ENCODE measurements around the gene RALGPS2. TPM values are rescaled to one million over a fixed set of nuclear protein-coding genes. Genes with fewer than 3 reads are reported as not detected.

RALGPS2 gene
- total and polyA plus RNA-seq, 2 of the 8 experiments (the other 6 are each of a cell fraction or from before 2014, with no cell fraction given), result 6.7 to 38.0 TPM

DNA sequence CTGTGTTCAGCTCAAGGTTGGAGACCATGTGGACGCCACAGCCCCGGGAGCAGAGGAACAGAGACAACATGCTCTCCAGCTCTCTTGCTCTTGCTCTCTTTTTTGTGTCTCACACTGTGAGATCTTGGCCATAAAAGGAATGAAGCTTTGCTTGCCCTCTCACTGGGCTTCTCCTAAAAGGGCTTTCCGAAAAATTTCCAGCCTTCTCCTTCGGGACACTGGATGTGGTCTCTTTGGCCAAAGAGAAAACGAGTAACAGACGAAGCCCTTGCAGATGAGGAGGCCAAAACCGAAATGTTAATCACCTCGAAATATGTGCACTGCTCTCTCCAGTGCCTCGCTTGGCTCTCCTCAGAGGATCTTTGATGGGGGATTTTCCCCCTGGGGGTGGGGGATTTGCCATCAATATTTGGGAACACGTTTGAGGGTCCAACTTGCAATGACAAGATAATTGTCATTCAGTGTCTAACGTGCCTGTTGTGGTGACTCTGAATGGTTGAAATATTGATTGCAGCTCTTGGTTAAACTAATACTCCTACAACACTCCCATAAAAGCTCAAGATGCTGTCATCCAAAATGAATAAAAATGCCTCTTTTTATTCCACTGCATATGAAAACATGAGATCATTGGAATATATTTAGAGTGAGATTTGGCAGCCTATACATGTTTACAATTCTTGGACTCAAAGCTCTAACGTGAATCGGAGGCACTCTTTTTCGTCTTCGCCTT lies 214.5 kb downstream of the RALGPS2 start (continued):
- TF ChIP-seq, protein P1, sequence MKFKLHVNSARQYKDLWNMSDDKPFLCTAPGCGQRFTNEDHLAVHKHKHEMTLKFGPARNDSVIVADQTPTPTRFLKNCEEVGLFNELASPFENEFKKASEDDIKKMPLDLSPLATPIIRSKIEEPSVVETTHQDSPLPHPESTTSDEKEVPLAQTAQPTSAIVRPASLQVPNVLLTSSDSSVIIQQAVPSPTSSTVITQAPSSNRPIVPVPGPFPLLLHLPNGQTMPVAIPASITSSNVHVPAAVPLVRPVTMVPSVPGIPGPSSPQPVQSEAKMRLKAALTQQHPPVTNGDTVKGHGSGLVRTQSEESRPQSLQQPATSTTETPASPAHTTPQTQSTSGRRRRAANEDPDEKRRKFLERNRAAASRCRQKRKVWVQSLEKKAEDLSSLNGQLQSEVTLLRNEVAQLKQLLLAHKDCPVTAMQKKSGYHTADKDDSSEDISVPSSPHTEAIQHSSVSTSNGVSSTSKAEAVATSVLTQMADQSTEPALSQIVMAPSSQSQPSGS (IDR thresholded peaks at IDR 0.05; ENCODE audit: low read length), result no peak
- TF ChIP-seq TAF7 (optimal IDR thresholded peaks at IDR 0.05; ENCODE audit: borderline replicate concordance, low read depth, low read length), result no peak
- no peak for TF ChIP-seq CBX8 (IDR thresholded peaks at IDR 0.05; ENCODE audit: borderline replicate concordance, low read depth, low read length)
- no peak for TF ChIP-seq RBBP5 (IDR thresholded peaks at IDR 0.05; ENCODE audit: borderline replicate concordance, low read depth, low read length)
- TF ChIP-seq POLR2AphosphoS5 (IDR thresholded peaks at IDR 0.05; ENCODE audit: low read depth, low read length), result no peak
- TF ChIP-seq HDAC6 (IDR thresholded peaks at IDR 0.05; ENCODE audit: low read depth, low read length), result no peak
- TF ChIP-seq RNF2 (IDR thresholded peaks at IDR 0.05; ENCODE audit: borderline replicate concordance, low read depth, low read length, missing control alignments, poor library complexity, severe bottlenecking), result no peak
- TF ChIP-seq, protein P2, sequence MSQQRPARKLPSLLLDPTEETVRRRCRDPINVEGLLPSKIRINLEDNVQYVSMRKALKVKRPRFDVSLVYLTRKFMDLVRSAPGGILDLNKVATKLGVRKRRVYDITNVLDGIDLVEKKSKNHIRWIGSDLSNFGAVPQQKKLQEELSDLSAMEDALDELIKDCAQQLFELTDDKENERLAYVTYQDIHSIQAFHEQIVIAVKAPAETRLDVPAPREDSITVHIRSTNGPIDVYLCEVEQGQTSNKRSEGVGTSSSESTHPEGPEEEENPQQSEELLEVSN (IDR thresholded peaks at IDR 0.05), result no peak
- no peak for TF ChIP-seq SAP30 (IDR thresholded peaks at IDR 0.05; ENCODE audit: insufficient read depth, insufficient replicate concordance, low read length)
- no peak for TF ChIP-seq JUN (IDR thresholded peaks at IDR 0.05; ENCODE audit: low read depth, low read length)
- TF ChIP-seq CHD1 (IDR thresholded peaks at IDR 0.05; ENCODE audit: low read depth, low read length), result no peak
- TF ChIP-seq SP1 (IDR thresholded peaks at IDR 0.05; ENCODE audit: low read depth, low read length), result no peak
